Transverse colon (tissue), 3 donors: ENCODE data around the gene UMODL1.

Experiments
- CTCF ChIP-seq, 5 experiments: fragments of 200-600 bp in 3 of 5; fragments of 450-650 bp in 2 of 5; sonication (generic) in 3 of 5; IDR thresholded peaks; 1 replicate in 2 of 5; 2 replicates in 3 of 5; pipeline ENCODE4 v1.5.1; 2016 to 2017; ENCODE audit warnings: antibody characterized with exemption in 5 of 5, inconsistent platforms in 3 of 5, mild to moderate bottlenecking in 2 of 5, moderate library complexity in 1 of 5
- POLR2A ChIP-seq: fragments of 450-650 bp; IDR thresholded peaks from one replicate; pipeline ENCODE4 v1.6.1; 2016; ENCODE audit warnings: antibody characterized with exemption, mild to moderate bottlenecking, moderate library complexity

GRCh38 chr21:42038826-42039425 is 32.2 kb upstream of the UMODL1 start:
- no peak for TF ChIP-seq CTCF (IDR thresholded peaks at IDR 0.05)
- no peak for TF ChIP-seq POLR2A
